ENCODE data around the gene ZNF333.
"Not testable (repeated sequence)": the region's sequence is repeated elsewhere in the genome, so short reads cannot be mapped to it uniquely, and the experiment has no call there.

GRCh38 chr19:14780622-14781225 is 90.9 kb downstream of the ZNF333 start:
- TF ChIP-seq CTCF, POLR2A (IDR thresholded peaks at IDR 0.05): not testable (repeated sequence)

Measured in uterus (tissue), 2 donors.